ENCODE data around the gene ATP13A2.
"Not testable (repeated sequence)": the region's sequence is repeated elsewhere in the genome, so short reads cannot be mapped to it uniquely, and the experiment has no call there.

The ATP13A2 gene

GRCh38 chr1:16954579-16954978, 57.1 kb downstream of the ATP13A2 start:
- no peak for TF ChIP-seq EZH2 (IDR thresholded peaks at IDR 0.05; ENCODE audit: borderline replicate concordance, low read depth, low read length, severe bottlenecking)
- TF ChIP-seq CTCF (IDR thresholded peaks at IDR 0.05; ENCODE audit: borderline replicate concordance, extremely low read depth, low read length, poor library complexity, severe bottlenecking): no peak
- Histone ChIP-seq H3K36me3 (ENCODE audit: insufficient read depth, low read length) (peaks cover 12% of the 10 kb centered on the region; the same call in 1 of the 2 replicates), H2AFZ (ENCODE audit: low read depth, low read length) (no peak overlapping the region), H3K4me3 (ENCODE audit: low read depth in 1 of 2, low read length in 2 of 2) (no peak overlapping the region), H3K4me2 (ENCODE audit: insufficient read depth, low read length) (no peak overlapping the region), H3K27me3 (ENCODE audit: insufficient read depth, low read length, poor library complexity) (no peaks in the 10 kb centered on the region), H3K27ac (ENCODE audit: low read length) (no peak overlapping the region), H3K79me2 (ENCODE audit: insufficient read depth, low read length) (no peaks in the 10 kb centered on the region), H3K9me3 (ENCODE audit: insufficient read depth, low read length, severe bottlenecking) (no peaks in the 10 kb centered on the region), H4K20me1 (ENCODE audit: insufficient read depth, low read length) (no peaks in the 10 kb centered on the region), H3K4me1 (ENCODE audit: insufficient read depth, low read length) (no peaks in the 10 kb centered on the region), H3K9ac (ENCODE audit: low read depth, low read length) (no peak overlapping the region)
- DNase-seq (no peak), ATAC-seq (ENCODE audit: insufficient read depth, low read depth) (no peak)

- not testable (repeated sequence) for H3K4me3 ChIP-seq (ENCODE audit: low read depth in 1 of 2, low read length in 2 of 2); H3K4me2 ChIP-seq (ENCODE audit: insufficient read depth, low read length); H3K27me3 ChIP-seq (ENCODE audit: insufficient read depth, low read length, poor library complexity); ATAC-seq (ENCODE audit: insufficient read depth, low read depth); H2AFZ ChIP-seq (ENCODE audit: low read depth, low read length); DNase-seq; H4K20me1 ChIP-seq (ENCODE audit: insufficient read depth, low read length); H3K9ac ChIP-seq (ENCODE audit: low read depth, low read length); H3K4me1 ChIP-seq (ENCODE audit: insufficient read depth, low read length); H3K27ac ChIP-seq (ENCODE audit: low read length); H3K79me2 ChIP-seq (ENCODE audit: insufficient read depth, low read length); H3K9me3 ChIP-seq (ENCODE audit: insufficient read depth, low read length, severe bottlenecking)
- peaks cover 16% of the 10 kb centered on the region; the same call in 1 of the 2 replicates for H3K36me3 ChIP-seq (ENCODE audit: insufficient read depth, low read length)
These were observed 59.4 kb downstream of the ATP13A2 start for GRCh38 chr1:16952376-16952775.

- H3K27me3 ChIP-seq (ENCODE audit: insufficient read depth, low read length, poor library complexity); H3K4me3 ChIP-seq (ENCODE audit: low read depth in 1 of 2, low read length in 2 of 2); H3K9me3 ChIP-seq (ENCODE audit: insufficient read depth, low read length, severe bottlenecking); H3K79me2 ChIP-seq (ENCODE audit: insufficient read depth, low read length); H4K20me1 ChIP-seq (ENCODE audit: insufficient read depth, low read length); H3K27ac ChIP-seq (ENCODE audit: low read length); H3K4me1 ChIP-seq (ENCODE audit: insufficient read depth, low read length); DNase-seq; H2AFZ ChIP-seq (ENCODE audit: low read depth, low read length); H3K9ac ChIP-seq (ENCODE audit: low read depth, low read length); H3K4me2 ChIP-seq (ENCODE audit: insufficient read depth, low read length); ATAC-seq (ENCODE audit: insufficient read depth, low read depth): not testable (repeated sequence)
- peaks cover 20% of the 10 kb centered on the region for H3K36me3 ChIP-seq (ENCODE audit: insufficient read depth, low read length)
These were observed 62.7 kb downstream of the ATP13A2 start for GRCh38 chr1:16949026-16949425.

- H3K4me3 ChIP-seq (ENCODE audit: low read depth in 1 of 2, low read length in 2 of 2); H3K27me3 ChIP-seq (ENCODE audit: insufficient read depth, low read length, poor library complexity); H3K9me3 ChIP-seq (ENCODE audit: insufficient read depth, low read length, severe bottlenecking); H3K9ac ChIP-seq (ENCODE audit: low read depth, low read length); DNase-seq; H4K20me1 ChIP-seq (ENCODE audit: insufficient read depth, low read length); H3K4me2 ChIP-seq (ENCODE audit: insufficient read depth, low read length); H3K79me2 ChIP-seq (ENCODE audit: insufficient read depth, low read length); H3K4me1 ChIP-seq (ENCODE audit: insufficient read depth, low read length); ATAC-seq (ENCODE audit: insufficient read depth, low read depth); H2AFZ ChIP-seq (ENCODE audit: low read depth, low read length); H3K27ac ChIP-seq (ENCODE audit: low read length): not testable (repeated sequence)
- peaks cover 22% of the 10 kb centered on the region for H3K36me3 ChIP-seq (ENCODE audit: insufficient read depth, low read length)
These were observed 63.3 kb downstream of the ATP13A2 start for GRCh38 chr1:16948282-16948891.

- Histone ChIP-seq H2AFZ (ENCODE audit: low read depth, low read length) (no peak overlapping the region), H3K79me2 (ENCODE audit: insufficient read depth, low read length) (no peaks in the 10 kb centered on the region), H3K27me3 (ENCODE audit: insufficient read depth, low read length, poor library complexity) (no peaks in the 10 kb centered on the region), H3K4me1 (ENCODE audit: insufficient read depth, low read length) (no peaks in the 10 kb centered on the region), H3K9me3 (ENCODE audit: insufficient read depth, low read length, severe bottlenecking) (no peaks in the 10 kb centered on the region), H3K4me2 (ENCODE audit: insufficient read depth, low read length) (no peak overlapping the region), H3K36me3 (ENCODE audit: insufficient read depth, low read length) (peaks cover 30% of the 10 kb centered on the region), H3K27ac (ENCODE audit: low read length) (no peak overlapping the region), H3K9ac (ENCODE audit: low read depth, low read length) (no peak overlapping the region), H4K20me1 (ENCODE audit: insufficient read depth, low read length) (no peaks in the 10 kb centered on the region; the same call in 1 of the 2 replicates), H3K4me3 (ENCODE audit: low read depth in 1 of 2, low read length in 2 of 2) (no peak overlapping the region)
- ATAC-seq (ENCODE audit: insufficient read depth, low read depth) (no peak), DNase-seq (no peak)
- TF ChIP-seq CTCF (IDR thresholded peaks at IDR 0.05; ENCODE audit: borderline replicate concordance, extremely low read depth, low read length, poor library complexity, severe bottlenecking) (no peak), EZH2 (IDR thresholded peaks at IDR 0.05; ENCODE audit: borderline replicate concordance, low read depth, low read length, severe bottlenecking) (no peak)
These were observed 65.1 kb downstream of the ATP13A2 start for GRCh38 chr1:16946646-16947045.

GRCh38 chr1:16946185-16946584, 65.5 kb downstream of the ATP13A2 start:
- not testable (repeated sequence) for H3K4me2 ChIP-seq (ENCODE audit: insufficient read depth, low read length); H3K4me1 ChIP-seq (ENCODE audit: insufficient read depth, low read length); H2AFZ ChIP-seq (ENCODE audit: low read depth, low read length); H3K27ac ChIP-seq (ENCODE audit: low read length); H3K9ac ChIP-seq (ENCODE audit: low read depth, low read length); ATAC-seq (ENCODE audit: insufficient read depth, low read depth); H3K4me3 ChIP-seq (ENCODE audit: low read depth in 1 of 2, low read length in 2 of 2); H4K20me1 ChIP-seq (ENCODE audit: insufficient read depth, low read length); DNase-seq; H3K27me3 ChIP-seq (ENCODE audit: insufficient read depth, low read length, poor library complexity); H3K9me3 ChIP-seq (ENCODE audit: insufficient read depth, low read length, severe bottlenecking); H3K79me2 ChIP-seq (ENCODE audit: insufficient read depth, low read length)
- H3K36me3 ChIP-seq (ENCODE audit: insufficient read depth, low read length): peaks cover 31% of the 10 kb centered on the region

Measured in DND-41 (cell line).